Stimulated activated CD8-positive, alpha-beta memory T cell treated with anti-CD3 and anti-CD28 coated beads, Interleukin-12 subunit alpha, Interleukin-12 subunit beta, amount 100 ng/mL, for 24 hours (primary cell): Measurements from ENCODE around the gene DOK6.

Experiments
- DNase-seq: peaks from one replicate; pipeline ENCODE4 v3.0.0-alpha.2; 2020; ENCODE audit errors: extremely low read depth

DOK6 gene

GRCh38 chr18:69539404-69539803 is 138.7 kb downstream of the DOK6 start:
- DNase-seq, result no peak

GRCh38 chr18:69556228-69556627 is 155.5 kb downstream of the DOK6 start:
- DNase-seq, result no peak

- DNase-seq, result no peak
These were observed 156.6 kb downstream of the DOK6 start for GRCh38 chr18:69557282-69557681.

GRCh38 chr18:69558052-69558451 is 157.4 kb downstream of the DOK6 start:
- DNase-seq, result no peak

- DNase-seq, result no peak
These were observed 158.9 kb downstream of the DOK6 start for GRCh38 chr18:69559604-69560003.

GRCh38 chr18:69564602-69565001 is 163.9 kb downstream of the DOK6 start:
- no peak for DNase-seq

- DNase-seq, result no peak
These were observed 167.3 kb downstream of the DOK6 start for GRCh38 chr18:69567813-69568488.

- no peak for DNase-seq
These were observed 168.4 kb downstream of the DOK6 start for GRCh38 chr18:69569133-69569532.

GRCh38 chr18:69574401-69574800 is 173.7 kb downstream of the DOK6 start:
- DNase-seq, result no peak

- DNase-seq, result no peak
These were observed 179.4 kb downstream of the DOK6 start for GRCh38 chr18:69580107-69580506.

- no peak for DNase-seq
These were observed 183.7 kb downstream of the DOK6 start for GRCh38 chr18:69584429-69584828.

- no peak for DNase-seq
These were observed 185.0 kb downstream of the DOK6 start for GRCh38 chr18:69585696-69586095.

- no peak for DNase-seq
These were observed 185.8 kb downstream of the DOK6 start for GRCh38 chr18:69586537-69586936.

GRCh38 chr18:69588301-69588700 is 187.6 kb downstream of the DOK6 start:
- no peak for DNase-seq

- no peak for DNase-seq
These were observed 189.5 kb downstream of the DOK6 start for GRCh38 chr18:69590150-69590549.

GRCh38 chr18:69596345-69596744 is 195.7 kb downstream of the DOK6 start:
- no peak for DNase-seq

- DNase-seq, result no peak
These were observed 196.9 kb downstream of the DOK6 start for GRCh38 chr18:69597561-69597960.

GRCh38 chr18:69599377-69599776 is 198.7 kb downstream of the DOK6 start:
- DNase-seq, result no peak

GRCh38 chr18:69612242-69612641 is 211.6 kb downstream of the DOK6 start:
- no peak for DNase-seq

- no peak for DNase-seq
These were observed 215.4 kb downstream of the DOK6 start for GRCh38 chr18:69616114-69616513.

GRCh38 chr18:69617408-69617807 is 216.7 kb downstream of the DOK6 start:
- no peak for DNase-seq

- DNase-seq, result no peak
These were observed 217.2 kb downstream of the DOK6 start for GRCh38 chr18:69617888-69618287.

GRCh38 chr18:69622184-69622583 is 221.5 kb downstream of the DOK6 start:
- no peak for DNase-seq

GRCh38 chr18:69622961-69623360 is 222.3 kb downstream of the DOK6 start:
- no peak for DNase-seq
